AG04450 (cell line): ENCODE measurements around the gene CHURC1. TPM values are rescaled to one million over a fixed set of nuclear protein-coding genes. Genes with fewer than 3 reads are reported as not detected.

ENCODE experiments used
- CTCF ChIA-PET: fragments of 300-600, 350-600 bp; formaldehyde crosslinking; extraction: SDS; loops from one replicate; lab custom pipeline; 2022; ENCODE audit warnings: antibody characterized with exemption, inconsistent platforms; lab: Charles Lee
- POLR2A ChIA-PET: fragments of 350-600 bp; formaldehyde crosslinking; extraction: SDS; loops from one replicate; lab custom pipeline; 2021; ENCODE audit warnings: antibody characterized with exemption, inconsistent platforms; lab: Yijun Ruan, JAX
- DNase-seq: peaks from one replicate; pipeline ENCODE4 v3.0.0-alpha.2; 2011; ENCODE audit warnings: low read depth, low spot score
- H3K27ac ChIP-seq: one replicate; pipeline ENCODE4 v1.5.1; 2012; ENCODE audit warnings: low read depth, low read length, control low read depth
- H3K27me3 ChIP-seq: one replicate; pipeline ENCODE4 v1.6.0; 2012; ENCODE audit warnings: low read length; ENCODE audit not compliant: control insufficient read depth, insufficient read depth
- H3K4me3 ChIP-seq: 2 replicates; pipeline ENCODE4 v1.5.1; 2011; ENCODE audit warnings: mild to moderate bottlenecking, low read depth, low read length, control low read depth
- H3K9me3 ChIP-seq: 2 replicates; pipeline ENCODE4 v1.5.1; 2012; ENCODE audit warnings: low read length; ENCODE audit not compliant: control insufficient read depth, insufficient read depth
- polyA plus RNA-seq: library from polyadenylated mRNA; depleted of rRNA; stranded (reverse); fragments of >200 nt; gene quantifications from 2 replicates; pipeline ENCODE4 v1.2.3, GENCODE V29; 2011
- TF ChIP-seq, protein P1 (sequence below): IDR thresholded peaks from 2 replicates; pipeline ENCODE4 v1.5.1; 2011; ENCODE audit warnings: low read depth, low read length, control low read depth, inconsistent platforms

CHURC1 gene
- polyA plus RNA-seq, 1 experiment: 113 TPM

DNA sequence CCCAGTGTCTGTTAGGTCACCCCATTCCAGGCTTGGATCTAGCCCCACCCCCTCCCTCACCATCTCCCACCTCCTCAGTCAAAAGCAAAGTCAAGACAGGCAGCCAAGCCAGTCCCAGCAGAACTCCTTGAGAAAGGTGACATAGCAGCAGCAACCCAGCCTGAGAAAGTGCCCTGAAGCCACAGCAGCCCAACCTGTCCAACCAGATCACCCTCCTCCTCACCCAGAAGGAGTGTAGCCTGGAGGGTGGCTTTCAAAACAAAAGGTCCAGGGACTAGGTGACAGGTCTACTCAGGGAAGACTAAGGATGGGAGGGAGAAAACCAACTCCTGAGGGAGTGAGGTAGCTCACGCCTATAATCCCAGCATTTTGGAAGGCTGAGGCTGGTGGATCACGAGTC is 52.7 kb downstream of the CHURC1 start:
- POLR2A ChIA-PET: no interaction called here
- DNase-seq: no peak
- CTCF ChIA-PET: no interaction called here
- Histone ChIP-seq H3K27me3 (peaks cover 3% of the 10 kb centered on the region), H3K9me3 (no peaks in the 10 kb centered on the region), H3K27ac (no peak overlapping the region), H3K4me3 (no peak overlapping the region)
- TF ChIP-seq, protein P1, sequence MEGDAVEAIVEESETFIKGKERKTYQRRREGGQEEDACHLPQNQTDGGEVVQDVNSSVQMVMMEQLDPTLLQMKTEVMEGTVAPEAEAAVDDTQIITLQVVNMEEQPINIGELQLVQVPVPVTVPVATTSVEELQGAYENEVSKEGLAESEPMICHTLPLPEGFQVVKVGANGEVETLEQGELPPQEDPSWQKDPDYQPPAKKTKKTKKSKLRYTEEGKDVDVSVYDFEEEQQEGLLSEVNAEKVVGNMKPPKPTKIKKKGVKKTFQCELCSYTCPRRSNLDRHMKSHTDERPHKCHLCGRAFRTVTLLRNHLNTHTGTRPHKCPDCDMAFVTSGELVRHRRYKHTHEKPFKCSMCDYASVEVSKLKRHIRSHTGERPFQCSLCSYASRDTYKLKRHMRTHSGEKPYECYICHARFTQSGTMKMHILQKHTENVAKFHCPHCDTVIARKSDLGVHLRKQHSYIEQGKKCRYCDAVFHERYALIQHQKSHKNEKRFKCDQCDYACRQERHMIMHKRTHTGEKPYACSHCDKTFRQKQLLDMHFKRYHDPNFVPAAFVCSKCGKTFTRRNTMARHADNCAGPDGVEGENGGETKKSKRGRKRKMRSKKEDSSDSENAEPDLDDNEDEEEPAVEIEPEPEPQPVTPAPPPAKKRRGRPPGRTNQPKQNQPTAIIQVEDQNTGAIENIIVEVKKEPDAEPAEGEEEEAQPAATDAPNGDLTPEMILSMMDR: no peak

GRCh38 chr14:64968167-64968566 is 53.9 kb downstream of the CHURC1 start:
- ChIA-PET CTCF (interaction anchor here (0.7 kb wide), 1 partner anchor 52 kb away, joined by 3 read pairs; no protein-coding TSS in a partner anchor), POLR2A (no interaction called here)
- Histone ChIP-seq H3K27me3 (peaks cover 3% of the 10 kb centered on the region), H3K4me3 (no peak overlapping the region), H3K27ac (no peak overlapping the region), H3K9me3 (no peaks in the 10 kb centered on the region; the same call in 1 of the 2 replicates)
- no peak for DNase-seq
- TF ChIP-seq, protein P1: no peak

- POLR2A ChIA-PET: no interaction called here
- H3K27ac ChIP-seq: no peak overlapping the region
- CTCF ChIA-PET: interaction anchor here (0.7 kb wide), 1 partner anchor 51 kb away, joined by 3 read pairs; no protein-coding TSS in a partner anchor
- no peak for DNase-seq
- no peak overlapping the region for H3K4me3 ChIP-seq
- peaks cover 3% of the 10 kb centered on the region for H3K27me3 ChIP-seq
- no peaks in the 10 kb centered on the region; the same call in 1 of the 2 replicates for H3K9me3 ChIP-seq
- TF ChIP-seq, protein P1: no peak
These were observed 54.4 kb downstream of the CHURC1 start for GRCh38 chr14:64968651-64969050.

- ChIA-PET POLR2A (interaction anchor here (0.7 kb wide), 1 partner anchor 534 kb away, joined by 5 read pairs; no protein-coding TSS in a partner anchor), CTCF (interaction anchor here (0.6 to 1.2 kb wide), 5 partner anchors 14 to 55 kb away, joined by 3 to 4 read pairs (median 3); partner anchors contain the start of gene FNTB)
- H3K27ac ChIP-seq: no peak overlapping the region
- H3K27me3 ChIP-seq: peaks cover 3% of the 10 kb centered on the region
- no peak overlapping the region for H3K4me3 ChIP-seq
- no peak for DNase-seq
- TF ChIP-seq, protein P1: no peak
- no peaks in the 10 kb centered on the region; the same call in 1 of the 2 replicates for H3K9me3 ChIP-seq
These were observed 55.8 kb downstream of the CHURC1 start for GRCh38 chr14:64970041-64970440.

- ChIA-PET CTCF (interaction anchor here (0.6 to 1.2 kb wide), 10 partner anchors 9 to 1499 kb away, joined by 3 to 4 read pairs (median 3); partner anchors contain the start of gene FNTB), POLR2A (interaction anchor here (0.7 kb wide), 2 partner anchors 28 to 535 kb away, joined by 3 to 5 read pairs; no protein-coding TSS in a partner anchor)
- Histone ChIP-seq H3K27ac (no peak overlapping the region), H3K4me3 (peak overlapping the region; percentile 74), H3K27me3 (peaks cover 3% of the 10 kb centered on the region), H3K9me3 (no peaks in the 10 kb centered on the region; the same call in 1 of the 2 replicates)
- TF ChIP-seq, protein P1: no peak
- no peak for DNase-seq
These were observed 56.7 kb downstream of the CHURC1 start for GRCh38 chr14:64970776-64971477.
